GM18907 (cell line): Measurements from ENCODE around the gene STIMATE.
A peak's percentile ranks its signal among the peaks of the same experiment; 100 is the strongest.

Experiments
- ATAC-seq: cut with Tn5 transposase; IDR thresholded peaks from one replicate; pipeline ENCODE4 v1.9.1; 2021; ENCODE audit warnings: mild to moderate bottlenecking, moderate library complexity; ENCODE audit not compliant: unreplicated experiment

STIMATE gene

DNA sequence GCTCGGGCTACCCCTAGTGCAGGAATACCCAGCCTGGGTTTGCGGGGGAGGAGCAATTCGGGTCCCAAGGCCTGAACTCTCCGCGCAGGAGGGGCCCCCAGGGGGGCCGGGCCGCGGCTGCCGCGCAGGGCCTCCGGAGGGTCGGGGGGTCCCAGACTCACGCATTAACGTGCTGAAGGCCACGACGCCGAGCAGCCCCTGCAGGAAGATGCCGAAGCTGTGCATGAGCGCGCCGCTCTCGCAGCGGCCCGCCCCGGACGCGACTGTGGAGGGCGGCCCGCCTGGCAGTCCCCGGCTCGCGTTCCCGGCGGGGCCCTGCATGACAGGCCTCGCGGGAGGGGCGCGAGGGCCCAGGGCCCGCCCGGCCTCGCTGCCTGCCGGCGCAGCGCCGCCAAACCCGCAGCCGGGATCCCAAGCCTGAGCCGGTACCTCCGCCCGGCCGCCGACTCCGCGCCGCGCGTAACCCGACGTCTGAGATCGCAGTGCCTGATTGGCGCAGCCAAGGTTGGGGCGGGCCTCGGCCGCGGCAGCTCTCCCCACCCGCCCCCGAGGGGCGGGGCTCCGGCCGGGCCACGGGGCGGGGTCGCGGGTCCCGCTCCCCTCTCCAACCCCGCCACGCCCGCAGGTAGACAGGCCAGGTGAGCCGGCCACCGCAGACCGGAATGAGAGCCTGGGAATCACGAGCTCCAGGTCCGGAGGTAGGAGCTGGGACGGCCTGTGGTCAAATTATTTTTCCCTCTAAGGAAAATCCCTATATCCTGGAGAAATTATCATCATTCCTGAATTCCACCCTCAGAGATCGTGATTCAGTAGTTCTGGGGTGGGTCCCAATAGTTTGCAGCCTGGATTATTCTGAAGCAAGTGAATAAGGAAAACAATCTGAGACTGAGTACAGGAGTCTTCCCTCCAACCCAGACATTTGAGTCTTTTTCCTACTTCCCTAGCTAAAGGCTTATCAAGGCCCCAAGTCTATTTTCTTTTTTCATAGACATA, at the start of gene STIMATE:
STIMATE (minus strand) TSS at position 419 of the 993 bp plus-strand sequence; CDS start at position 321, 98 bp downstream.
- peak; percentile 87 for ATAC-seq

DNA sequence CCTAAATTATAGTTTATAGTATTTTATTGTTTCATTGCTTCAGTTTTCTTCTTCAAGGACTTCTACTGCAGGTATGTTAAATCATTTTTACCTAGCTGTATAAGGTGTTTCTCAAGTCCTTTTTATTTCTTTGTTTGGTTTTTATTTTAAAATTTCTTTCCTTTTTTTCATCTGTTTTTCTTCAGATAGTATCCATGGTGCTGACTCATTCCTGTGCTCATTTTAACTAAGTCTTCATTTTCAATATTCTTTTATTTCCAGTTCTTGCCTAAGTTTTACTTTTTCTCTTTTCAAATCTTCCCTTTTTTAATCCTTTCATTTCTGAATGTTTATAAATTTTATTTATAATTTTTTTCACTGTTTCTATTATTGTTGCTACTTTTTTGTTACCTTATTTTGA, 42.3 kb upstream of the STIMATE start:
- ATAC-seq: no peak

DNA sequence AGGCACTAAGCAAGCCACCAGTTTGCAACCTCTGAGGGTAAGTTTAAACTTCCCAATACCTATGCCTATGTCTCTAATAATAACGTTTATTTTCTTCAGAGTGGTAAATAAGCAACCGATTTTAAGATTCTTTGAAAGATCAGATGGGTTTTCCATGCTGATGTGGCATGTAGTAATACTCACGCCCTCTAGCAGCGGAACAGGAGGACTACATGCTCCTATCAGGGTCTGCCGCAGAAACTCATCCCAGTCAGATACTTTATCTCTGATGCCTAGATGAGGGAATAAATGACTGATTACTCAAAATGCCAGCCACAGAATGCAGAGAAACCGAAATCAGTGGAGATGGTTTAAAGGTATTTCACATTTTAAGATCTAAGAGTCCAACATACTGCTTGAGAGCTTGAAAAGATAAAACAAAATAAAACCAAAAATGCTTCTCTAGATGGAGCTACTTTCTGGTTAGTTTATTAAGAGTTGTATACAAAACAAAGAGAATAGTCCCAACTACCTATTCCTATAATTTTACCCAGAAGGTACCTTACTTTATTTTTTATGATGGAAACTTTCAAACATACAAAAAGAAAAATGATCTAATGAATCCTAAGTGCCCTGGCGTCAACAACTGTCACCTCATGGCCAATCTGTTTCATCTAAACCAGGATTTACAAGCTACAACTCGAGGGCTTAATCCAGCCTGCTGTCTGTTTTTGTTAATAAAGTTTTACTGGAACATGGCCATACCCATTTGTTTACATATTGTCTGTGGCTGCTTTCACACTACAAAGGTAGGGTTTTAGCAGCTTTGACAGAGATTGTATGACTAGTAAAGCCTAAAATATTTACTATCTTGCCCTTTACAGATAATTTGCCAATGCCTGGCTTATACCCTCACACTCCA, 37.5 kb upstream of the STIMATE start:
- no peak for ATAC-seq

DNA sequence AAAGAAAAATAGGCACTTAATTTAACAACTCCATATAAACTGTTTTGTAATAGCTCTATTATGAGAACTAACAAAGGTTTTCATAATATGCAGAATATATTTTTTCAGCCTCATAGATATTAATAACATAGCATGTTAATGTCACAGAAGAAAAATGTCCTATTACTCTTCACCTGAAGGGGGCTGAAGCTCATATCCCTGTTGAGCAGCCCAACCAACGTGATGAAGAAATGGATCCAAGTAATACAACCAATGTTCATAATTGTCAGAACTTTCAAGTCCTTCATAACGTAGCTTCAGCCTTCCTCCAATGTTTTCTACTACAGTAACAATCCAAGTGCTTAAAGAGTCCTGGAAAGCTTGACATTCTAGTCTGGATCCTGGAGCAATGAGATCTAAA, 34.5 kb upstream of the STIMATE start:
- ATAC-seq: no peak

DNA sequence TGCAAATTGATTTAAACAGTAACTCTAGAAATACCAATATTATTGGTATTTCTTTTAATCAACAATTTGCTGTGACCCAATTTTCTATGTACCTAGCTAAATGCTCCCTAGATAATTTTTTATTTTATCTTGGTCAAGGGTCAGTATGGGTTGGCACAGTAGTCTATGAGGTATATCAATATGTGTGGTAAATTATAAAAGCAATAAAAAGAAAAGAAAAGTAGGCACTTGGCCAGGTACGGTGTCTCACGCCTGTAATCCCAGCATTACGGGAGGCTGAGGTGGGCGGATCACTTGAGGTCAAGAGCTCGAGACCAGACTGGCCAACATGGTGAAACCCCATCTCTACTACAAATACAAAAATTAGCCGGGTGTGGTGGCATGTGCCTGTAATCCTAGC, 34.0 kb upstream of the STIMATE start:
- no peak for ATAC-seq

DNA sequence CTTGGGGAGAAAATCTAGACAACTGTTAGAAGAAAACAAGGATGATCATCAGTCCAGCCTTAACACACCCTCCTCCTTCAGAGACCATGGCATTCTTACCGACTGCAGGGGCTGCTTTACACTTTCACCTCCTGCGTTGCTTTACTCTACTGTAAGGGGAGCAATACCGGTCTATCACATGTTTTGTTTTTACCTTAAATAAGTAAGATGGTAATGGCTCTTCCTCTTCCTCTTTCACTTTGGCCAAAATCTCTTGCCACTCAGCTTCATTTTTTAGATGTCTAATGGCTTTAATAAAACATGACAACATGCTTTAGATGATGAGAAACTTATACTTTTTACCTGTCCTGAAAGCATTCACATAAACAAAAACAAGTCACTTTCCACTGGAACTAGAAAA, 33.4 kb upstream of the STIMATE start:
- ATAC-seq: no peak

DNA sequence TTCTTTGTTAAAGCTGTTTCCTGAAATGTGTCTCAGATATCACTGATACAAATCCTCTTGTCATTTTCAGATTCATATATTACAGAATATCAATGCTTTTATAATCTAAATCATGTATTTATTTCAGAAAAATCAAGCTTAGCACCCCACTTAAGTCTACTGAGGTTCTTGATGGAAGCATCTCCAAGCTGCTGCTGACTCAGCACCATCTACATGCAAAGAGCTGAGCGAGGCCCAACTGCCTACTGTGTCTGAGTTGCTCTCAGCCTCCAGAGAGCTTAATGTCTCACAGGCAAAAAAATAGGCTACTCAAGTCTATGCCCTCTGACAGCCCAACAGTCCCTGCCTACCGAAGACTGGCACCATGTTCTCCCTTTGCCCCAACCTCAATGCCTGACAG, 29.2 kb upstream of the STIMATE start:
- ATAC-seq: no peak

DNA sequence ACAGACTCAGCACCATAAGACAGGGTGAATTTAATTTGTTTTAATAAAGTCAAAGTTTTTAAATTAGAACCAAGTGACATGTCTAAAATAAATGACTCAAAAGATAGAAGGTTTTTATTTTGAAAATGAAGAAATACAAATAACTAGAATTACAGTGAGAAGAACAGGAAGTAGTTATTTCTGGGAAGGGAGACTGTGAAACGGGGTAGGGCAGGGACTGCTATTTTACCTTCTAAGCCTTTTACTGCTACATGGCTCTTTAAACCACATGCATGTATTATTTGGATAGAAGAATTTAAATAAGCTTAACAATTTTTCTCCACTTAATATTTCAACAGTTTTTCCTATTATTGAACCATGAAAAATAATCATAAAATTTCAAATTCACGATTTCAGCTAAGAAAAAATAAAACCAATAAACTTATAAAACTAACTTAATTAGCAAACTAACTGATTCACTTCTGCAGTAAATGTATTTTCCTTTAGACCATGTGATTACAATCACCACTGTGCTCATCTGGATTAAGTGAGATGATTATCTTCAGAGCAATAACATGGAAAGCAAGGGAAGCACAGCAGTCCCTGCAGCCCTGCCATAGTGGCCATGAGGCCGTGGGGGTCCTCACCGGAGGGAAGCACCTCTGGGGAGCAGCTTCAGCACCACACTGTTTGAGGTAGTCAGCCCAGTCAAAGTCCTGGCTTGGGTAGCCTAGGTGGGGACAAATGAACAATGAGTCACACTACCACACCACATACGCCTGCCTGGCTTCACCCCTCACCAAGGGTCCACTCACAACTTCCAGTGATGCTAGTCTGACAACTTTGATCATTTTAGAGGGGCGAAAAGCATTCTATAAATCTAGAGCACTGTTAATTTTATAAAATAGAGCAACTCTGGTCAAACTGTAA, 28.3 kb upstream of the STIMATE start:
- no peak for ATAC-seq

DNA sequence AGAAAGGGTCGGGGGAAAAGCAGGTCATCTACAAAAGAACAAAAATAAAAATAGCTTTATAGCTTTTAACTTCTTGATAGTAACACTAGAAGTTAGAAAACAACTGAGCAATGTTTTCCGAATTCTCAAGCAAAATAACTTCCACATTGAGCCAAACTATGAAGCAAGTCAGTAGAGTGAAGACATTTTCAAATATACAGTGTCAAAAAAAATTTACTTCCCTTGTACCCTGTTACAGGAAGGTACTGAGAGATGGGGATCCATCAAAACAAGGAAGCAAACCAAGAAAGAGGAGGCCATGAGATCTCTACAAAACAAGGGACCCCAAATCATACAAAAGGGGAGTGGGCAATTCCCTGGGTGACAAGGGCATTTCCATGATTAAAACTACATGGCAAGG, 26.6 kb upstream of the STIMATE start:
- no peak for ATAC-seq

DNA sequence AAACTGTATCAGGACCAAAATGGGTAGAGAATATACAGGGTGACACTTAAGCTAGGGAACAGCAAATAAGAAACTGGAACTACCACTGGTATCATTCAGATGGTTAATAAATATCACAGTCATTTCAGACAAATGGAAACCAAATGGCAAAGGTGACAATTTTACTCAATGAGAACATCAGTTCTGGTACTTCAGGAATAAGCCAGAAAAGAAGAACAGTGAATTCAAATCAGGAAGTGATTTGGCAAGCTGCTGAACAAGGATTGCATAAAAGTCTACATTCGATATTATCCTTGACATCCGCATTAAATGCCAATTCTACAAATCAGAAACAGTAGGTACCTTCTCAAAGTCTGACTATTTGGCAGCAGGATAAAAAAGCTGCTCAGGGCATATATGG, 23.5 kb upstream of the STIMATE start:
- ATAC-seq: no peak

DNA sequence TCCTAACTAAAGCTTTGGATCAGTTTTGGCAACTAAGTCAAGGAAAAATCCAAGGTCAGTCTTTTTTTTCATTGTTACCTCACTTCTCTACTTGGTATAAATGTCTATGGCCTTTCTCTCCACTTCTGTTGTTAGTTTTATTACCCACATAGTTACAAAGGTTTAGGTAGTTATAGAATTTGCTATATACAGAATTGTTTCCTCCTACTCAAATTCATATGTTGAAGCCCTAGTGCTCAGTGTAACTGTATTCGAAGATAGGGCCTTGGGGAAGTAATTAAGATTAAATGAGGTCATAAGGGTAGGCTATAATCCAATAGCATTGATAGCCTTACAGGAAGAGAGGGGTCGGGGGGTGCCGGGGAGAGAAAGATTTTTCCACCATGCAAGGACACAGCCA, 19.7 kb upstream of the STIMATE start:
- no peak for ATAC-seq

DNA sequence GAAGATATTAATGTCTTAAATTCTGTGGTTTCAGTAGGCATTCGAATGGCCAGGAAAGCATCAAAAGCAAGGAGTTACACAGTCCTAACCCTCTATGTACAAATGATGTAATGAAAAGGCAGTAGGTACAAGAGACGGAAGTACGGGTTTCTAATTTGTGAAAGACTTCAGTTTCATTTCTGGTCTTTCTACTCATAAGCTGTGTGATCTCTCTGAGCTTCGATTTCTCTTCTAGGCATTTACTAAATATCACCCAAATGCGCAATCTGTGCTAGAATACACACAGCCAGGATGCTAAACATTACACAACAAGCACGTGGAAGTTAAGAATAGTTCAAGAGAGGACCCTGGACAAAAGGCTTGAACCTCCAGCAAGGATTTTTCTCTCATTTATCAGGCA, 17.9 kb upstream of the STIMATE start:
- no peak for ATAC-seq

DNA sequence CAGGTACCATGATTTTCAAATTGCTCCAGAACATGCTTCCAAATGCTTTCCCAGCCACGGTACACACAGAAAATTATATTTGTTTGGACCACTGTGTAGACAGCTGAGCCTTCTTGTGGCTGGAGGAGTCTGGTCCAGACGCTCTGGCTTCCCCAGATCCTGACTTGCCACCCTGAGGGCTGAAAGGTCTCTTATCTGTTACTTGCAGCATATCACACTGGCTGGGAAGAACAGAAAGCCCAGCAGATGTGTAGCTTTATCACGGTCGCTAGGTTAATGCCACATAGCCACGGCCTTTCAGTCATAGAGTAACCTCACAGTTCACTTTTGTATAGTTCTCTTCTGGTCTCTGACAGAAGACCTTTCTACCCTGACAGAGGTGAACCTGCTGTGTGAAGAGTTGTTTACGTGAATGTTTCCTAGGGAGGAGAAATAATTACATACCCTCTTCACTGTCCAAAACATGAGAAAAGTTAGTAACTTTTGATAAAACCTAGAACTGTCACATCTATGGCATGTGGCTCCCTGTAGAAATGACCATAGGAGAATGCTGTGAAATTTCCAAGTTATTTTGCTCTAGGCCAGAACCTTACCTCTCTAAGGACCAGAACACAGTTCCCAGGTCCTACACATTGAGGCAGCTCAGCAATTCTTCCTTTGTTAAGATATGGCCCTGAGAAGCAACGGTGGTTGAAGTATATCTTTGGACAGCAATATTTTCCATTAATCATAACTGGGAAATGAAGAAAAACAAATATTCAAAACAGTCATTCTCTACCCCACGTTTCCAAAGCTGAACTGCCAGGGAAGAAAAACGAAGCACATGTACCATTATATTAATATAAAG, 15.8 kb upstream of the STIMATE start:
- ATAC-seq: no peak

DNA sequence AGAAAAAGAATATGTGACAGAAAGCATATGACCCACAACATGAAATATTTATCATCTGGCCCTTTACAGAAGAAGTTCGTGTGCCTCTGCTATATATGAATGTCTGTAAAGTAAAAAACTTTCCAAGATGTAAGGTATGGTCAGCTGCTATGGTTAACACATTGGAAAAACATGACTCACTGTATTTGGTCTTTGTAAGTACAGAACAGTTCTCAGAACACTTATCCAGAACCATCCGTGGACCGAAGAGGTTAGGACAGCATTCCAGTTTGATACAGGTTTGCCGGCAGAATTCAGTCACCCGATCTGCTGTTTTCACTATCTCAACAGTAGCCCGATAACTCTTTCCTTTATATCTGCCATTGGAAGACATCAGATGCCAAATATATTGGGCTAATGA, 13.5 kb upstream of the STIMATE start:
- ATAC-seq: no peak

DNA sequence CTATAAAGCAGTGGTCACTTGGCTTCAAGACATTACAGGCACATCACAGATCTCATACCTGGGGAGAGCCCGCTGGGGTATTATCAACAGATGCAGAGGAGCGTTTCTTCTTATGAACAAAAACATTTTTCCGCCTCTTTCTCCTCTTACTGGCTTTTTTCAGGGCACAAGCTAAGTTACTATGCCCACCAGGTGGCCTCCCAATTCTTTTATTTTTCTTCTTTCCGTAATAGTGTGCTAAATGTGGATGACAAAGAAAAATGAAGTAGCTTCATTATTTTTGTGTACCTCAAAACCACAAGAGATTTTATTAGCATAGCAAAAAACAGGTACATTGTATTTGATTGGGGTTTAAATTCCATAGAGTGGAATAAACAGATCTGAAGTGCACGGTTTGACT, 10.1 kb upstream of the STIMATE start:
- ATAC-seq: no peak

DNA sequence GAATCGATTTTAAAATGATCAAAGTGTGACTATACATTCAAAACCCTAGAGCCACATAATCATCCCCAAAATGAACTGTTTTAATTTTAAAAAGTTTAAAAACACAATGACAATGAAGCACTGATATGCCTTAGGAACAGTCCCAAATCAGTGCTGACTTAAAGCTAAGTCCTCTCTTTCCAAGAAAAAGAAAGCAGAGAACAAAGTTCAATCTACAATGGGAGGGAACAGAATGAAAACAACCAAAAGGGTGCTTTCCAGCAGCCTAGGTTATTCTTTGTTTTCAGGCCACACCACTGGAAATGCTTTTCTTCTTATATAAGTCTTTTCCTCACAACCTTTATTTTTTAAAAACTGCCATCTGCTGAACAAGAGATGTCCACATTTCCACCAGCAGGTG, 7.2 kb upstream of the STIMATE start:
- no peak for ATAC-seq

DNA sequence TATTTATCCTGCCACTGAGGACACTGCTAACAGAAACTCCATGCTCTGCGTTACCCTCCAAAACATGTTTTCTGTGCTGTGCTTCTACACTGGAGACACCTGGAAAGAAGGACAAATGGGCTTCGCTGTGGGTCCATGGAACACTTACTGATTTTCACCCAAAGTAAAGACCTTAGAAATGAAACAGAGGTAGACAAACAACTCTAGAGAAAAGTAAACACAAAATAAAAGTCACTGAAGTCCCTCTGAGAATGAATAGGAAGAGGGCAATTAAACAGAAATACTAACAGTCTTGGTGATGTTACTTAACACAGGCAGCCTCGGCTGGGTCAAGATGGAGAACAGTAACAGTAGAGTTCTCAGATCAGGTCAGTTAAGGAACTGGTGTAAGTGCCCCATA, 6.7 kb upstream of the STIMATE start:
- ATAC-seq: no peak

DNA sequence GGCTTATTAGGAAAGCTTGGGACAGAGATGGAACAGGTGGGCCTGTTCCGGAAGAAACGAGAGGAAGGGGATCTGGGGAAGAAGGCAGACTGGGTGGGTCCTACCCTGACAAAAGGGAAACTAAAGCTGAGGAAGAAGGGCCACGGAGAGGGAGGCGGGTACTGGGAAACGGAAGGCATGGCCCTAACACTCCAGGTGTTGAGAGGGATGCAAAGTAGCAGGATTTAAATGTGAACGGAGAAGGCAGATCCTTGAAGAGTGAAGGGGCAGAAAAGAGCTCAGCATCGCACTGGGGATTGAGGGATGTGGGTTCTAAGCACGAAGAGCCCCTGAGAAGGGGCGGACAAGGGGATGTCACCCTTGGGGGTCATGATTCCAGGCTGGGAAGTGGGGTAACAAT, 735 bp downstream of the STIMATE start:
- no peak for ATAC-seq

DNA sequence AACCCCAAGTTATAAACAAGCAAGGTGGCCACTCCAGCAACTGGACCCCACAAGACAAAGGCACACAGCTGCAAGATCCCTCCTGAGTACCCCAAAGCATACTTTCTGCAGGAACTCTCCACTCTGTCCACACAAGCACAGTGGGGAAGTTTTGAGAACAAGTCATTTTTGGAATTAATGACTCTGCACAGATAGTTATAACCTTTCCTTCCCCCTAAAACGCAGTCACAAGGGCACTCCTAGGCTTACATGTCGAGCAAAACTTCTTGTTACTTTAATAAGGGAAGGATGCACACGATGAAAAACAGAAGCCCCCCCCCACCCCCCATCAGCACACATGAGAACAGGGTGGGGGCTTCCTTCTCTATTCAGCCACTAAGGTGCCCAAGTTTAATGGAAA, 1.2 kb downstream of the STIMATE start:
- no peak for ATAC-seq

DNA sequence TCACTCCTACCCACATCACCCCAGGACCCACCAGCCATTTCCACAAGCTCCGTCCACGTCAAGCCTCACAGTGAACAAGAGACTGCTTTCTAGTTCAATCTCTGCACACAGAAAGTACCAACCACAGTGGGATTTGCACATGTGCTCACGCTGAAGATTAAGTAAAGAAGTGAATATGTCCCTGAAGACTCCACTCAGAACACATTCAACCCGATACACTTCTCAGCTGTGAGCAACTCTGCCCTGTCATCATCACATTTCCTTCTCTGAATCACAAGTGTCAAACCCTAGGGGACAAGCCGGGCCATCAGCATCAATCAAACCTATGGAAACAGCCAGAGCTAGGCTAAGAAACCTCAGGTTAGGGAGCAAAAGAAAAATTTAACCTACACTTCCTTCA, 1.9 kb downstream of the STIMATE start:
- no peak for ATAC-seq
